HG03097 (cell line): Measurements from ENCODE around the gene KRCC1.
"Not testable (repeated sequence)": the region's sequence is repeated elsewhere in the genome, so short reads cannot be mapped to it uniquely, and the experiment has no call there.

Experiments used
- ATAC-seq: cut with Tn5 transposase; IDR thresholded peaks from one replicate; pipeline ENCODE4 v1.9.1; 2021; ENCODE audit not compliant: unreplicated experiment, low FRiP score

KRCC1 gene

DNA sequence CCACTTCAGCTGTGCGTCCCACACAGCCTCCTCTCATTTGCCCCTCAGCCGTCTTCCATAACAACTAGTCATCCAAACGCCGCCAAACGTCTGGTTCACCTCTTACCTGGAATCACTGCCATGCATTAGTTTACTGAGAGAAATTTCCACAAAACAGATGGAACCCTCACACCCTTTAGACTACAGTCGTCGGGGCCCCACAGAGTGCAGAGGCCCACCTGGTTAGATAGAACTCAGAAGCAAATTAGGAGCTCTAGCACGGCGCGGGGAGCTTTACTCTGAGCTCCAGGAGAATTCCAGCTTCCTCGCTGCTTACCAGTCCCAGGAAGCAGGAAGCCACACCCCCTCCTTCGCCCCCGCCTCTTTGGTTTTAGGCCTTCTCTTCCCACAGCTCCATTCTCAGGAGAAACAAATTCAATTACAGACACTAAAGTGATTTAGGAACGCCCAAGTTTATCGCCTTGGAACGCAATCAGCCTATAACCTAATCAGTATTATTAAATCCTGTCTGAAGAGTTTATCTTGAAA lies 48.6 kb downstream of the KRCC1 start:
- no peak for ATAC-seq

DNA sequence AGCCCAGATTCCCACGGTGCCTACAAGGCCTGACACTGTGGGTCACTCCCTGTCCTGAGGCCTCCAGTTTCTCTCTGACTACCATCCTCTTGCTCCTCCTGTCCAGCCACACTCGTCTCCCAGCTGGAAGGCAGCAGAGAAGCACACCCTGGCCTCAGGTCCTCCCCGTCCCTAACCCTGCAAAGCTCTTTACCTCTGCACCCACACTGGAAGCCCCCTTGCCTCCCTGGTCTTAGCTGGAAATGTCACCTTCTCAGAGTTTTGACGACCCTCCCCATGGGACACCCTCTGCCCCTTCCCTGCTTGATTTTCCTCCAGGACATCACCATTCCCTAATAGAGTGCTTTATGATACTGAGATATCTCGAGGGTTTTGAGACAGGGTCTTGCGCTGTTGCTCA lies 49.8 kb downstream of the KRCC1 start:
- no peak for ATAC-seq

DNA sequence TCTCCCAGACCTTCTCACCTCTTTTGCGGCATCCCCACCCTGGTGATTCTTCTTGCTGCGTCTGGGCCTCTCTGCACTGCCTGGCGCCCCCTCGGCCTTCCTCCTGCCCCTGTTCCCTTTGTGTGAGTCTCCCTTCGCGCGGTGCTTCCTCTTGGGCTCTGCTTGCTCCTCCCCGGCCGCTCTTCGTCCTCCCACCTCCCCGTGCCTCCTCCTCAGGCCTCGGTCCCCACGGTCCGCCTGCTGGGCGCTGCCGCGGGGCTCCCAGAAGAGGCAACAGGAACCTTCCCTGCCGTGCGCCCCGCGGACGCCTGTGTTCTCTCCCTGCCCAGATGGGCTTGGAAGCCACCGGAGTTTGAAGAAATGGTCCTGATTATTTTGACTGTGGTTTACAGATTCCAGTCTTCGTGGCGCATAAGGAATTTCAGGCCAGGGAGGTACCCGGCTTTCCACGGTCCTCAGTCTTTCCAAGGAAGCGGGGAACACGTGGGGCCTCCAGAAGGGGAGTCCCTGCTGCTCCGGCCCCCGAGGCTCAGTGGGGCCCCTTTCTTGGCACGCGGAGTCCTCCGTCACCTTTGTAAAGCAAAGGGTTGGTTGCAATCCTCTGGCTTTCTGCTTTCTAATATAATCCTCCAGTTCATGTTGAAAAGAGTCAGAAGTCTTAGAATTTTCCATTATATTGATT lies 52.4 kb downstream of the KRCC1 start:
- no peak for ATAC-seq

DNA sequence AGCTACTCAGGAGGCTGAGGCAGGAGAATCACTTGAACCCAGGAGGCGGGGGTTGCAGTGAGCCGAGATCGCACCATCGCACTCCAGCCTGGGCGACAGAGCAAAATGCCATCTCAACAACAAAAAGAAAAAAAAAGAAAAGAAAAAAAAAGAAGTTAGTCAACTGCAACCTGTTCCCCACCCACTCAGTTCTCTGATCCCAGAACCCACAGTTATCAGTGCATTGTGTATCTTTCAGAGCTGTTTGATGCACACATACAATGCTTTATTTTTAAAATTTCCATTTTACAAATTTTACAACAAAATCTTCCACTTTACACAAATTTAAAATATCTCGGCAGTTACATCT lies 53.2 kb downstream of the KRCC1 start:
- ATAC-seq = no peak

DNA sequence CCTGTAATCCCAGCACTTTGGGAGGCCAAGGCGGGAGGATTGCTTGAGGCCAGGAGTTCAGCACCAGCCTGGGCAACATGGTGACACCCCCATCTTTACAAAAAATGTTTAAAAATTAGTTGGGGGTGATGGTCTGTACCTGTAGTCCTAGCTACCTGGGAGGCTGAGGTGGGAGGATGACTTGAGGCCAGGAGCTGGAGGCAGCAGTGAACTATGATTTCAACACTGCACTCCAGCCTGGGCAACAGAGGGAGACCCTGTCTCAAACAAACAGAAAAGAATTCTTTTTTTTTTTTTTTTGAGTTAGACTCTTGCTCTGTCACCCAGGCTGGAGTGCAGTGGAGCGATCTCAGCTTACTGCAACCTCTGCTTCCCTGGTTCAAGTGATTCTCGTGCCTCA lies 55.1 kb downstream of the KRCC1 start:
- not testable (repeated sequence) for ATAC-seq

DNA sequence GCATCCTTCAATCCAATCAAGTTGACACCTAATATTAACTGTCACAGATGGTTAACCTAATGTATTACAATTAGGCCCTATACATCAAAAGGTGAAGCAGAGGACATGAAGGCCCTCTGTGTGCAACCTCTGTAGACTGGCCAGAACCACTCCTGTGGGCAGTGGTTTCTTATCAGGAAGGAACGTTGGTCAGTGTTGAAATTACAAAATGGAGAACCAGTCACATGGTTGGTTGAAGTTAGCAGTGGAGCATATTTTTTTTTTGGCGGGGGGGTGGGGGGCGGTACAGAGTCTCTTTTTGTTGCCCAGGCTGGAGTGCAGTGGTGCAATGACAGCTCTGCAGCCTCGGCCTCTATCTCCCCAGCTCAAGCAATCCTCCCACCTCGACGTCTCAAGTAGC lies 59.0 kb downstream of the KRCC1 start:
- ATAC-seq = no peak

DNA sequence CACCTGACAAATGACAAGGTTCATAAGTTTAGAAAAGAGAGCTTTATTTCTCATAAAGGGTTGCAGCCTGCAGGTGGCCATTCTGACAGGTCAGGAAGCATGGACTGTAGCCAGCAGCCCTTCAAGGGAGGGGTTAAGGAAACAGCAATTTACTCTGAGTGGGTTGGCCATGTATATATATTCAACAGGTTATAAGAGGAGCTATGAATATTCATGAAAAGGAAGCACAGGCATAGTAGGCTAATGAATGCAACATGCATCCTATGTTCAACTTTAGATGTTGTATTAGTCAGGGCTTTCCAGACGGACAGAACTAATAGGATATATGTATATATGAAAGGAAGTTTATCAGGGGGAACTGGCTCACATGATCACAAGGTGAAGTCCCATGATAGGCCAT lies 59.8 kb downstream of the KRCC1 start:
- no peak for ATAC-seq

DNA sequence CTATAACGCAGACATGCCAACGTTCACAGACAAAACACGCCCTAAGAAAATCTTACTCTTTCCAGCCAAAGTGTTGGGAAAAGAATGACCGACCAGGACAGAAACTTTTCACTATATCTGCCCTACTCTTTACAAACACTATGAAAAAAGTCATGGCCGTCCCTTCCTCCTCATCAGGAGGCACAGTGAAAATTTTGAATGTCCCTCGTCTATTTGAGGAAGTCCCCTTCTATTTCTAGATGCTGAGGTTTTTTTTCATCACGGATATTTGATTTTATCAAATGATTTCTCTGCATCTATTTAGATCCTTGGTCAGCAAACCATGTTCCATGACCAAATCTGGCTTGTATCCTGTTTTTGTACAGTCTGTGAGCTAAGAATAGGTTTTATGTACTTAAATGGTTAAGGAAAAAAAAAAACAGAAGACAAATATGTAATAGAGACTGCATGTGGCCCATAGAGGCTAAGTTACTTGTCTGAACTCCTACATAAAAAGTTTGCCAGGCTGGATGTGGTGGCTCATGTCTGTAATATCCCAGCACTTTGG lies 61.2 kb downstream of the KRCC1 start:
- not testable (repeated sequence) for ATAC-seq

DNA sequence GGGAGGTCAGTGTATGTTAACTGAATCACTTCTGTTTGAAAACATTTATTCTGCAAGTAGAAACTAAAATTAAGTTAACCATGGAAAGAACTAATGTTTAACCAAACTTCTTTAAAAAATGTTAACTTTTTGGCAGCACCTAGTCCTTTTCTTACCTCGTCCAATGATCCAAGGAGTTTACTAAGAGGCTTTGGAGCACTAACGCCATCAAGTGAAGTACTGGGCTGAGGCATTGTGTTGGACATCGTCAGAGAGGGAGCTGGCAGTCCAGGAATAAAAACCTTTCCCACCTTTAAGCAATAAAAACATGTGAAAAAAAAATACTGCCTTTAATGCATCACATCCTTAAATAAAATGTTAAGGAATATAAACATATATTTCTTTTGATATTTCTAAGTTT lies 63.0 kb downstream of the KRCC1 start:
- ATAC-seq = not testable (repeated sequence)

DNA sequence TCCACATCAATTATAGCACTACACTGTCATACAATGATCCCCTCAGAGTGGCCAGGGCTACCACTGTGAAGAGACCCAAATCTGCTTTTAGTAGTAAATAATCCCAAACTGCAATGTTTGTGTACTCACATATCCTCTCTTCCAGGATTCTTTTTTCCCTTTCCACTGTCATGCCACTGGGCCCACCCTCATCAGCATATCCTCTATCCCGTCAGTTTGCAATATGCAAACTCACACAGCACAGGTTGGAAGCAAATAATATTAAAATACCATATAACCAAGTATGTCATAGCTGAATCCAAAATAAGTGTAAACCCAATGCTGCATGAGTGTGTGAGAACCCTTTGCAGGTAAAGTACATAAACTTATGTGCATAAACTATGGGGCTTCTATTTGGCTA lies 68.1 kb downstream of the KRCC1 start:
- ATAC-seq = not testable (repeated sequence)

DNA sequence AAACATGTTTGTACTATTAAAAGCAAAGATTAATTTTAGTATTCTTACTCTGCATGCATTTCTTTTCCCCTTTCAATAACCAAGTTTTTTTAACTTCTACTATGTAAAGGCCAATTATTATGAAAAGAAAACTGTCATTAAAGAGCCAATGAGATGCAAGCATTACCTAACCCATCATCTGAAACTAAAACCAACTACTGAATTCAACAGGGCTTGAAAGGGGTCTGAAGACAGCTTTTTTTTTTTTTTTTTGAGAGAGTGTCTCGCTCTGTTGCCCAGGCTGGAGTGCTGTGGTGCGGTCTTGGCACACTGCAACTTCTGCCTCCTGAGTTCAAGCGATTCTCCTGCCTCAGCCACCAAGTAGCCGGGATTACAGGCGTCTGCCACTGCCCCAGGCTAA lies 69.7 kb downstream of the KRCC1 start:
- ATAC-seq = not testable (repeated sequence)

DNA sequence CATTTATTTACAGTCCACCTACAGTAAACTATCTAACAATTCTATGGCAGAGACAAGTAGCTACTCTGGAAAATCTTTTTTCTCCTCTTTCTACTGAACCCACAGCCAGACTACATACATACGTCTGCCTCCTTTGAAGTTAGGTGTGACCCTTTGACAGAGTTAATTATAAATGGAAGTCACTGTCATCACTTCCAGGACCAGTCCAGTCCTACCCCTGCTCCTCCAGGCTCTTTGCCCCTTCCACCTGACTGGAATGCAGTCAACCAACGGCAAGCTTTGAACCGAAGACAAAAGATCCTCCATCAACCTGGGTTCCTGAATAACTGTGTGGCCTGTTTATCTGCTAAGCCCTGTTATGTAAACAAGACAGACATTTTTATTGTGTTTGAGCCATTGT lies 74.4 kb downstream of the KRCC1 start:
- ATAC-seq = not testable (repeated sequence)
